ENCODE measurements around the gene TMEM214. TPM values are rescaled to one million over a fixed set of nuclear protein-coding genes. Genes with fewer than 3 reads are reported as not detected.

TMEM214 gene
- total RNA-seq, 2 experiments from 2014 or later, result 22.0 to 24.6 TPM

GRCh38 chr2:27003857-27004256 lies 28.9 kb upstream of the TMEM214 start:
- CTCF ChIA-PET, result no interaction called here
- no peaks in the 10 kb centered on the region for H3K4me1 Mint-ChIP-seq (ENCODE audit: low read depth)
- H3K36me3 Mint-ChIP-seq (ENCODE audit: low read depth), result no peaks in the 10 kb centered on the region
- ATAC-seq (ENCODE audit: poor library complexity) (no peak), DNase-seq (no peak)
- POLR2A ChIA-PET, result no interaction called here
- no peak for TF ChIP-seq CTCF (IDR thresholded peaks at IDR 0.05)
- H3K9me3 Mint-ChIP-seq, result no peaks in the 10 kb centered on the region
- intact Hi-C loops (cut with DNase I, micrococcal nuclease), result no loop called here
- H3K36me3 ChIP-seq (ENCODE audit: insufficient read depth, low read length), result no peaks in the 10 kb centered on the region
- H3K4me3 Mint-ChIP-seq, result no peak overlapping the region
- H3K4me3 ChIP-seq (ENCODE audit: low read length), result no peak overlapping the region
- no peak overlapping the region for H3K27ac ChIP-seq (ENCODE audit: low read depth in 1 of 2, low read length in 2 of 2)
- peaks cover 12% of the 10 kb centered on the region for H3K27me3 Mint-ChIP-seq
- no peak overlapping the region for H3K27ac Mint-ChIP-seq
- no peaks in the 10 kb centered on the region for H3K4me1 ChIP-seq (ENCODE audit: insufficient read depth, low read length)
- H3K9me3 ChIP-seq (ENCODE audit: control insufficient read depth in 1 of 2, insufficient read depth in 1 of 2, low read length in 2 of 2), result no peaks in the 10 kb centered on the region
- H3K27me3 ChIP-seq (ENCODE audit: control insufficient read depth in 1 of 2, insufficient read depth in 2 of 2, low read length in 2 of 2), result no peaks in the 10 kb centered on the region

GRCh38 chr2:27006602-27007415 lies 26.0 kb upstream of the TMEM214 start:
- Mint-ChIP-seq H3K4me1 (ENCODE audit: low read depth) (peaks cover 8% of the 10 kb centered on the region), H3K27ac (no peak overlapping the region), H3K9me3 (no peaks in the 10 kb centered on the region), H3K27me3 (peaks cover 4% of the 10 kb centered on the region), H3K4me3 (no peak overlapping the region), H3K36me3 (ENCODE audit: low read depth) (no peaks in the 10 kb centered on the region)
- ATAC-seq (ENCODE audit: poor library complexity) (no peak), DNase-seq (no peak)
- no peaks in the 10 kb centered on the region for H3K9me3 ChIP-seq (ENCODE audit: control insufficient read depth in 1 of 2, insufficient read depth in 1 of 2, low read length in 2 of 2)
- H3K4me3 ChIP-seq (ENCODE audit: low read length), result no peak overlapping the region
- CTCF ChIA-PET, result interaction anchor here (1.1 kb wide), 1 partner anchor 45 kb away, joined by 3 read pairs; no protein-coding TSS in a partner anchor
- TF ChIP-seq CTCF (IDR thresholded peaks at IDR 0.05), result no peak
- H3K4me1 ChIP-seq (ENCODE audit: insufficient read depth, low read length), result no peaks in the 10 kb centered on the region
- H3K27me3 ChIP-seq (ENCODE audit: control insufficient read depth in 1 of 2, insufficient read depth in 2 of 2, low read length in 2 of 2), result no peaks in the 10 kb centered on the region
- POLR2A ChIA-PET, result no interaction called here
- no peak overlapping the region for H3K27ac ChIP-seq (ENCODE audit: low read depth in 1 of 2, low read length in 2 of 2)
- H3K36me3 ChIP-seq (ENCODE audit: insufficient read depth, low read length), result no peaks in the 10 kb centered on the region
- intact Hi-C loops (cut with DNase I, micrococcal nuclease), result no loop called here

GRCh38 chr2:27007416-27008374 lies 25.1 kb upstream of the TMEM214 start:
- Histone ChIP-seq H3K27me3 (ENCODE audit: control insufficient read depth in 1 of 2, insufficient read depth in 2 of 2, low read length in 2 of 2) (no peaks in the 10 kb centered on the region), H3K27ac (ENCODE audit: low read depth in 1 of 2, low read length in 2 of 2) (no peak overlapping the region), H3K9me3 (ENCODE audit: control insufficient read depth in 1 of 2, insufficient read depth in 1 of 2, low read length in 2 of 2) (no peaks in the 10 kb centered on the region), H3K4me3 (ENCODE audit: low read length) (no peak overlapping the region), H3K4me1 (ENCODE audit: insufficient read depth, low read length) (no peaks in the 10 kb centered on the region), H3K36me3 (ENCODE audit: insufficient read depth, low read length) (no peaks in the 10 kb centered on the region)
- ChIA-PET CTCF (interaction anchor here (1.1 kb wide), 1 partner anchor 46 kb away, joined by 3 read pairs; no protein-coding TSS in a partner anchor), POLR2A (no interaction called here)
- peaks cover 8% of the 10 kb centered on the region for H3K4me1 Mint-ChIP-seq (ENCODE audit: low read depth)
- no peaks in the 10 kb centered on the region for H3K9me3 Mint-ChIP-seq
- no peaks in the 10 kb centered on the region for H3K36me3 Mint-ChIP-seq (ENCODE audit: low read depth)
- peaks cover 4% of the 10 kb centered on the region for H3K27me3 Mint-ChIP-seq
- no peak overlapping the region for H3K4me3 Mint-ChIP-seq
- H3K27ac Mint-ChIP-seq, result no peak overlapping the region
- no peak for TF ChIP-seq CTCF (IDR thresholded peaks at IDR 0.05)
- DNase-seq, result no peak
- ATAC-seq (ENCODE audit: poor library complexity), result no peak
- intact Hi-C loops (cut with DNase I, micrococcal nuclease), result no loop called here

All from CD4-positive, alpha-beta T cell (primary cell).